NOMO-1 treated with dmso at 0.1 percent for 144 hours (cell line): ENCODE measurements around the gene ITGB4.

Source experiments
- DNase-seq: peaks from one replicate; lab custom pipeline; 2025; ENCODE audit not compliant: unreplicated experiment; lab: John Stamatoyannopoulos, UW

The ITGB4 gene

GRCh38 chr17:75697651-75698291, 23.5 kb upstream of the ITGB4 start:
- no peak for DNase-seq

GRCh38 chr17:75698659-75699058, 22.6 kb upstream of the ITGB4 start:
- DNase-seq = no peak

GRCh38 chr17:75701288-75701687, 20.0 kb upstream of the ITGB4 start:
- DNase-seq = no peak

GRCh38 chr17:75703191-75703590, 18.1 kb upstream of the ITGB4 start:
- DNase-seq = no peak

GRCh38 chr17:75703591-75703990, 17.7 kb upstream of the ITGB4 start:
- DNase-seq = no peak

- DNase-seq = no peak
These were observed 16.0 kb upstream of the ITGB4 start for GRCh38 chr17:75704963-75705875.

GRCh38 chr17:75706042-75706728, 15.1 kb upstream of the ITGB4 start:
- no peak for DNase-seq

- DNase-seq = no peak
These were observed 14.1 kb upstream of the ITGB4 start for GRCh38 chr17:75707079-75707571.

GRCh38 chr17:75712446-75712845, 8.8 kb upstream of the ITGB4 start:
- no peak for DNase-seq

GRCh38 chr17:75719732-75720131, 1.5 kb upstream of the ITGB4 start:
- DNase-seq = no peak

- DNase-seq = no peak
These were observed 278 bp downstream of the ITGB4 start for GRCh38 chr17:75721463-75722011.

- DNase-seq = no peak
These were observed 817 bp downstream of the ITGB4 start for GRCh38 chr17:75722076-75722475.

GRCh38 chr17:75722542-75723095, 1.4 kb downstream of the ITGB4 start:
- no peak for DNase-seq

- DNase-seq = no peak
These were observed 2.1 kb downstream of the ITGB4 start for GRCh38 chr17:75723171-75723930.

- DNase-seq = no peak
These were observed 3.1 kb downstream of the ITGB4 start for GRCh38 chr17:75724016-75725003.

GRCh38 chr17:75725504-75725903, 4.2 kb downstream of the ITGB4 start:
- no peak for DNase-seq

GRCh38 chr17:75727391-75727790, 6.1 kb downstream of the ITGB4 start:
- no peak for DNase-seq

- DNase-seq = no peak
These were observed 8.1 kb downstream of the ITGB4 start for GRCh38 chr17:75729351-75729750.

GRCh38 chr17:75730065-75730464, 8.8 kb downstream of the ITGB4 start:
- no peak for DNase-seq
